K562 (cell line): Measurements from ENCODE around the gene ARHGAP35. TPM values are rescaled to one million over a fixed set of nuclear protein-coding genes. Genes with fewer than 3 reads are reported as not detected.

Experiments
- ATAC-seq: fragments of 200-7000 bp; cut with Tn5 transposase; 3 replicates; pipeline ENCODE4 v1.9.1; 2020; ENCODE audit warnings: moderate library complexity
- BruUV-seq: library from RNA; stranded (reverse); fragments of 400-500 nt; replicated peaks from 2 replicates; lab custom pipeline; 2021; lab: Mats Ljungman, UMichigan
- CTCF ChIA-PET: fragments of 300-600 bp; formaldehyde crosslinking; extraction: SDS; loops from one replicate; lab custom pipeline; 2021; ENCODE audit warnings: low intra/inter-chr PET ratio; lab: Yijun Ruan, JAX
- POLR2A ChIA-PET: fragments of 300-600, 350-650 bp; sonication (Branson Sonifier 250); formaldehyde crosslinking; extraction: SDS; loops from one replicate; lab custom pipeline; 2021; ENCODE audit warnings: antibody characterized with exemption, inconsistent platforms; lab: Yijun Ruan, JAX
- DNase-seq, 4 experiments: peaks; one replicate each; pipeline versions ENCODE4 v3.0.0 to v3.0.0-alpha.2; 2011 to 2018; ENCODE audit warnings: low spot score in 3 of 4, mixed read lengths in 3 of 4; ENCODE audit errors: extremely low read depth in 1 of 4
- FAIRE-seq: peaks from 2 replicates; lab custom pipeline; 2011; peaks lifted over from hg19 to GRCh38; lab: Jason Lieb, UNC
- H2AFZ ChIP-seq: 2 replicates; pipeline ENCODE4 v1.6.0; 2011; ENCODE audit warnings: low read depth, low read length, control low read depth, inconsistent platforms
- H3K27ac ChIP-seq: fragments of 200-600 bp; 3 replicates; pipeline ENCODE4 v1.8.0; 2011; ENCODE audit warnings: low read depth, mild to moderate bottlenecking, control low read depth, inconsistent platforms, low read length, moderate library complexity, mixed read lengths; ENCODE audit errors: extremely low read depth
- H3K27me3 ChIP-seq, 2 experiments: fragments of 300-600 bp in 1 of 2; 2 replicates in 1 of 2; 3 replicates in 1 of 2; pipeline versions ENCODE4 v1.6.0 to v1.8.0; 2011; ENCODE audit warnings: inconsistent platforms in 2 of 2, low read length in 2 of 2, mild to moderate bottlenecking in 1 of 2, mixed read lengths in 1 of 2, moderate library complexity in 1 of 2; ENCODE audit not compliant: control insufficient read depth in 2 of 2, insufficient read depth in 2 of 2
- H3K36me3 ChIP-seq: fragments of 300-600 bp; 3 replicates; pipeline ENCODE4 v1.8.0; 2011; ENCODE audit warnings: mild to moderate bottlenecking, low read length, inconsistent platforms; ENCODE audit not compliant: control insufficient read depth, insufficient read depth
- H3K4me1 ChIP-seq, 2 experiments: fragments of 200-600 bp in 1 of 2; replicated peaks in 1 of 2; 2 replicates in 1 of 2; 3 replicates in 1 of 2; pipeline versions ENCODE4 v1.5.1 to v1.8.0; 2011; ENCODE audit warnings: inconsistent platforms in 2 of 2, low read length in 2 of 2, mild to moderate bottlenecking in 1 of 2, mixed read lengths in 1 of 2, moderate library complexity in 1 of 2; ENCODE audit not compliant: control insufficient read depth in 2 of 2, insufficient read depth in 2 of 2
- H3K4me2 ChIP-seq: 2 replicates; pipeline ENCODE4 v1.6.1; 2011; ENCODE audit warnings: low read length, control low read depth, inconsistent platforms, mixed read lengths; ENCODE audit not compliant: insufficient read depth
- H3K4me3 ChIP-seq: fragments of 200-600 bp; sonication (generic), shearing (Covaris generic); 2 replicates; pipeline ENCODE4 v1.5.1; 2016; ENCODE audit warnings: control low read depth, inconsistent platforms
- H3K79me2 ChIP-seq: fragments of 200-600 bp; 3 replicates; pipeline ENCODE4 v1.8.0; 2011; ENCODE audit warnings: low read length, inconsistent platforms; ENCODE audit not compliant: control insufficient read depth, insufficient read depth
- H3K9ac ChIP-seq, 2 experiments: 2 replicates each; pipeline versions ENCODE4 v1.6.0 to v1.6.1; 2011; ENCODE audit warnings: low read depth in 2 of 2, low read length in 2 of 2, control low read depth in 1 of 2, inconsistent platforms in 1 of 2, mild to moderate bottlenecking in 1 of 2, mixed read lengths in 1 of 2; ENCODE audit not compliant: insufficient read depth in 1 of 2
- H3K9me1 ChIP-seq: one replicate; pipeline ENCODE4 v1.6.0; 2011; ENCODE audit warnings: inconsistent platforms, mild to moderate bottlenecking, low read length, moderate library complexity; ENCODE audit not compliant: control insufficient read depth, insufficient read depth
- H3K9me3 ChIP-seq: replicated peaks from 2 replicates; pipeline ENCODE4 v1.5.1; 2011; ENCODE audit warnings: low read depth, low read length, inconsistent platforms; ENCODE audit not compliant: control insufficient read depth, insufficient read depth
- H4K20me1 ChIP-seq: replicated peaks from 2 replicates; pipeline ENCODE4 v1.6.1; 2011; ENCODE audit warnings: low read length, inconsistent platforms, mixed read lengths; ENCODE audit not compliant: control insufficient read depth, insufficient read depth
- BCOR ChIP-seq: fragments of 450-650 bp; IDR thresholded peaks from 2 replicates; pipeline ENCODE4 v1.6.1; 2016
- RBM25 ChIP-seq: fragments of 200-400 bp; formaldehyde crosslinking; IDR thresholded peaks from 2 replicates; pipeline ENCODE4 v1.6.1; 2018; ENCODE audit warnings: low read length, low read depth, moderate library complexity; ENCODE audit not compliant: severe bottlenecking
- RHOXF2B ChIP-seq: fragments of 250-450 bp; sonication (Bioruptor Pico); conservative IDR thresholded peaks from 2 replicates; pipeline ENCODE4 v1.5.1; 2021
- ZFP36 ChIP-seq: fragments of 150-350 bp; IDR thresholded peaks from 2 replicates; pipeline ENCODE4 v1.6.1; 2018; ENCODE audit warnings: low read length, low read depth; ENCODE audit not compliant: partially characterized antibody
- ZNF3 ChIP-seq: fragments of 250-450 bp; sonication (Bioruptor Pico); IDR thresholded peaks from 2 replicates; pipeline ENCODE4 v1.5.0; 2021; ENCODE audit warnings: mild to moderate bottlenecking, moderate library complexity
- WGBS: fragments of 100-300 bp; shearing (Covaris generic); methylation state at CpG from one replicate; pipeline ENCODE4 v1.1.6; 2016; ENCODE audit warnings: low coverage, mixed read lengths; ENCODE audit not compliant: insufficient coverage; ENCODE audit errors: missing lambda C conversion rate; 5-methylcytosine and 5-hydroxymethylcytosine counted together
- in situ Hi-C: fragments of 300-500 bp; cut with MboI; formaldehyde crosslinking; loops from 4 replicates; pipeline ENCODE4 v1.15.0; 2018; ENCODE audit warnings: inconsistent platforms, mixed read lengths
- intact Hi-C: fragments of 100-400 bp; cut with micrococcal nuclease; formaldehyde crosslinking; loops from 2 replicates; pipeline ENCODE4 v1.14.2; 2022
- polyA plus RNA-seq, 8 experiments: library from polyadenylated mRNA; depleted of rRNA in 4 of 8; stranded (reverse) in 5 of 8; unstranded in 3 of 8; fragments of >200 nt; fragmentation: Nextera tagmentation in 2 of 8; fragmentation: Illumina TruSeq in 1 of 8; extraction: Ambion mirVana in 2 of 8; extraction: Trizol in 1 of 8; gene quantifications; 2 replicates each; pipeline versions ENCODE4 v1.2.1 to v1.2.3, GENCODE V29; 2011 to 2014; ENCODE audit warnings: inconsistent platforms in 1 of 8, missing spikeins in 1 of 8
- total RNA-seq, 7 experiments: library from RNA; depleted of rRNA in 6 of 7; stranded (reverse); fragments of >200 nt in 6 of 7; fragmentation: Illumina TruSeq in 2 of 7; extraction: Trizol in 2 of 7; gene quantifications; 2 replicates each; pipeline versions ENCODE4 v1.2.1 to v1.2.3, GENCODE V29; 2011 to 2021; ENCODE audit warnings: low replicate concordance in 1 of 7
- TF ChIP-seq, protein P1 (sequence below): fragments of 250-450 bp; sonication (Bioruptor Pico); IDR thresholded peaks from 2 replicates; pipeline ENCODE4 v1.4.0; 2020; ENCODE audit warnings: mild to moderate bottlenecking, moderate library complexity
- TF ChIP-seq, protein P2 (sequence below): fragments of 250-450 bp; sonication (Bioruptor Pico); IDR thresholded peaks from 2 replicates; pipeline ENCODE4 v1.4.0; 2020; ENCODE audit warnings: mild to moderate bottlenecking, moderate library complexity

ARHGAP35 gene
- total and polyA plus RNA-seq, 9 of the 15 experiments (the other 6 are each of a cell fraction or from before 2014, with no cell fraction given) = 0.27 to 26.4 (median 10.2) TPM

GRCh38 chr19:46815833-46816627 is 44.8 kb upstream of the ARHGAP35 start:
- ChIA-PET CTCF (no interaction called here), POLR2A (interaction anchor here (0.6 to 1.2 kb wide), 2 partner anchors 28 to 29 kb away, joined by 4 to 5 read pairs; partner anchors contain the start of gene SLC1A5)
- Histone ChIP-seq H4K20me1 (no peaks in the 10 kb centered on the region), H3K36me3 (no peaks in the 10 kb centered on the region), H3K4me1 (peaks cover 10 to 22% of the 10 kb centered on the region in 2 experiments; a peak in 4 of 5 replicates), H2AFZ (no peak overlapping the region), H3K4me3 (no peak overlapping the region), H3K9me3 (no peaks in the 10 kb centered on the region), H3K9ac (peak overlapping the region in 1 of 2 experiments; percentile 72; a peak in 2 of 4 replicates), H3K79me2 (no peaks in the 10 kb centered on the region), H3K9me1 (no peaks in the 10 kb centered on the region), H3K27ac (no peak overlapping the region), H3K4me2 (no peak overlapping the region), H3K27me3 (no peaks in the 10 kb centered on the region)
- ATAC-seq (no peak), FAIRE-seq (no peak), DNase-seq (no peak)
- in situ Hi-C loops = no loop called here
- 46% methylated on average over 16 of the region's 18 CpGs for WGBS
- intact Hi-C loops = no loop called here
- no peak for TF ChIP-seq RHOXF2B
- TF ChIP-seq ZNF3 (CRISPR knock-in tag) = no peak
- TF ChIP-seq BCOR = 0 out of 2 replicates have a peak, but pooled peaks have one; percentile 33
- peak; percentile 96 for TF ChIP-seq ZFP36
- TF ChIP-seq, protein P1, sequence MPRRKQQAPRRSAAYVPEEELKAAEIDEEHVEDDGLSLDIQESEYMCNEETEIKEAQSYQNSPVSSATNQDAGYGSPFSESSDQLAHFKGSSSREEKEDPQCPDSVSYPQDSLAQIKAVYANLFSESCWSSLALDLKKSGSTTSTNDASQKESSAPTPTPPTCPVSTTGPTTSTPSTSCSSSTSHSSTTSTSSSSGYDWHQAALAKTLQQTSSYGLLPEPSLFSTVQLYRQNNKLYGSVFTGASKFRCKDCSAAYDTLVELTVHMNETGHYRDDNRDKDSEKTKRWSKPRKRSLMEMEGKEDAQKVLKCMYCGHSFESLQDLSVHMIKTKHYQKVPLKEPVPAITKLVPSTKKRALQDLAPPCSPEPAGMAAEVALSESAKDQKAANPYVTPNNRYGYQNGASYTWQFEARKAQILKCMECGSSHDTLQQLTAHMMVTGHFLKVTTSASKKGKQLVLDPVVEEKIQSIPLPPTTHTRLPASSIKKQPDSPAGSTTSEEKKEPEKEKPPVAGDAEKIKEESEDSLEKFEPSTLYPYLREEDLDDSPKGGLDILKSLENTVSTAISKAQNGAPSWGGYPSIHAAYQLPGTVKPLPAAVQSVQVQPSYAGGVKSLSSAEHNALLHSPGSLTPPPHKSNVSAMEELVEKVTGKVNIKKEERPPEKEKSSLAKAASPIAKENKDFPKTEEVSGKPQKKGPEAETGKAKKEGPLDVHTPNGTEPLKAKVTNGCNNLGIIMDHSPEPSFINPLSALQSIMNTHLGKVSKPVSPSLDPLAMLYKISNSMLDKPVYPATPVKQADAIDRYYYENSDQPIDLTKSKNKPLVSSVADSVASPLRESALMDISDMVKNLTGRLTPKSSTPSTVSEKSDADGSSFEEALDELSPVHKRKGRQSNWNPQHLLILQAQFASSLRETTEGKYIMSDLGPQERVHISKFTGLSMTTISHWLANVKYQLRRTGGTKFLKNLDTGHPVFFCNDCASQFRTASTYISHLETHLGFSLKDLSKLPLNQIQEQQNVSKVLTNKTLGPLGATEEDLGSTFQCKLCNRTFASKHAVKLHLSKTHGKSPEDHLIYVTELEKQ = no peak
- TF ChIP-seq, protein P2, sequence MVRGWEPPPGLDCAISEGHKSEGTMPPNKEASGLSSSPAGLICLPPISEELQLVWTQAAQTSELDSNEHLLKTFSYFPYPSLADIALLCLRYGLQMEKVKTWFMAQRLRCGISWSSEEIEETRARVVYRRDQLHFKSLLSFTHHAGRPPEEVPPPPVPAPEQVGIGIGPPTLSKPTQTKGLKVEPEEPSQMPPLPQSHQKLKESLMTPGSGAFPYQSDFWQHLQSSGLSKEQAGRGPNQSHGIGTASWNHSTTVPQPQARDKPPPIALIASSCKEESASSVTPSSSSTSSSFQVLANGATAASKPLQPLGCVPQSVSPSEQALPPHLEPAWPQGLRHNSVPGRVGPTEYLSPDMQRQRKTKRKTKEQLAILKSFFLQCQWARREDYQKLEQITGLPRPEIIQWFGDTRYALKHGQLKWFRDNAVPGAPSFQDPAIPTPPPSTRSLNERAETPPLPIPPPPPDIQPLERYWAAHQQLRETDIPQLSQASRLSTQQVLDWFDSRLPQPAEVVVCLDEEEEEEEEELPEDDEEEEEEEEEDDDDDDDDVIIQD (CRISPR knock-in tag) = no peak
- TF ChIP-seq RBM25 = peak; percentile 68
- BruUV-seq = no TSS peak
